LNCAP (cell line): ENCODE measurements around the gene CST4.
"Not testable (repeated sequence)": the region's sequence is repeated elsewhere in the genome, so short reads cannot be mapped to it uniquely, and the experiment has no call there.

Experiments
- TF ChIP-seq, protein P1 (sequence below): fragments of 450-650 bp; IDR thresholded peaks from 2 replicates; pipeline ENCODE4 v1.5.1; 2017; ENCODE audit warnings: mild to moderate bottlenecking

The CST4 gene, protein sequence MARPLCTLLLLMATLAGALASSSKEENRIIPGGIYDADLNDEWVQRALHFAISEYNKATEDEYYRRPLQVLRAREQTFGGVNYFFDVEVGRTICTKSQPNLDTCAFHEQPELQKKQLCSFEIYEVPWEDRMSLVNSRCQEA

DNA sequence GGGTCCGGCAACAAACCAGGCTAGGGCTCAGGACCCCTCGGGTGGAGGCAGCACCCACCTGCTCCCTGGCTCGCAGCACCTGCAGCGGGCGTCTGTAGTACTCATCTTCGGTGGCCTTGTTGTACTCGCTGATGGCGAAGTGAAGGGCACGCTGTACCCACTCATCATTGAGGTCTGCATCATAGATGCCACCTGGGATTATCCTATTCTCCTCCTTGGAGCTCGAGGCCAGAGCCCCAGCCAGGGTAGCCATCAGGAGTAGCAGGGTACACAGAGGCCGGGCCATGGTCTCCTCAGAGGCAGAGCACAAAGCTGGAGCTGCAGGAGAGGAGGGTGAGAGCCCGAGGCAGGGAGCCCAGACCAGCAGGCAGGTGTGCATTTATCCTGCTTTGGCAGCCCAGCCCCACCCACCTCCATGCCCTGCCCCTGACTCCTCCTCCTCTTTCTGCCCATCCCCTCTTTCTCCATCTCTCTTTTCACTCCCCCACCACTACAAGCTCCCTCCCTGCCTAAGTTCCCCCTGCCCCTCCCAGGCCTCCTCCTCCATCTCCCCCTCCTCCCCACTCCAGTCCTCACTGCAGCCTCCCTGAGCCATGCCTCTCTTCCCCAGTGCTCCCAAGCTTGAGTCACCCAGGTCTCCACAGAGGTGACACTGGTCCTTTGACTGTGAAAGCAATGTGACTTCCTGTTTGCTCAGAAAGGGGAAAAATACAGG lies at the start of gene CST4:
CST4 (minus strand) TSS at position 355 of the 715 bp plus-strand sequence; CDS start at position 286, 69 bp downstream.
- TF ChIP-seq, protein P1, sequence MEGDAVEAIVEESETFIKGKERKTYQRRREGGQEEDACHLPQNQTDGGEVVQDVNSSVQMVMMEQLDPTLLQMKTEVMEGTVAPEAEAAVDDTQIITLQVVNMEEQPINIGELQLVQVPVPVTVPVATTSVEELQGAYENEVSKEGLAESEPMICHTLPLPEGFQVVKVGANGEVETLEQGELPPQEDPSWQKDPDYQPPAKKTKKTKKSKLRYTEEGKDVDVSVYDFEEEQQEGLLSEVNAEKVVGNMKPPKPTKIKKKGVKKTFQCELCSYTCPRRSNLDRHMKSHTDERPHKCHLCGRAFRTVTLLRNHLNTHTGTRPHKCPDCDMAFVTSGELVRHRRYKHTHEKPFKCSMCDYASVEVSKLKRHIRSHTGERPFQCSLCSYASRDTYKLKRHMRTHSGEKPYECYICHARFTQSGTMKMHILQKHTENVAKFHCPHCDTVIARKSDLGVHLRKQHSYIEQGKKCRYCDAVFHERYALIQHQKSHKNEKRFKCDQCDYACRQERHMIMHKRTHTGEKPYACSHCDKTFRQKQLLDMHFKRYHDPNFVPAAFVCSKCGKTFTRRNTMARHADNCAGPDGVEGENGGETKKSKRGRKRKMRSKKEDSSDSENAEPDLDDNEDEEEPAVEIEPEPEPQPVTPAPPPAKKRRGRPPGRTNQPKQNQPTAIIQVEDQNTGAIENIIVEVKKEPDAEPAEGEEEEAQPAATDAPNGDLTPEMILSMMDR = not testable (repeated sequence)

DNA sequence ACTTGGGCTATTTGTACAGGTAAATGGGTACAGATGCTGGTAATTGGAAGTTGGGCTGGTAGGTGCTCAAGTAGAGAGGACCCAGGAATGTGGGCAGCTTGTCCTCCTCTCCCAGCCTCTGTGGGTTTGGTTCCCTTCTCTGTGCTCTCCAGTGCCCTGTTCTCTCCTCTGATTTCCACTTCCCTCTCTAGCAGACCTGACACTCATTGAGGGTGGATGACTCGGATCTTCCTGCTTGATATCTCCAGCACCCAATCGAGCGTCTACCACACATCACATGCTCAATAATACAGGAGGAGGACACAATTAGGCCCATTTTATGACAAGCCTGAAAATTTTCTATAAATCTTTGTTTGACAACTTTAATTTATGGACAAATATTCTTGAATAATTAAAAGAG lies 38.2 kb upstream of the CST4 start:
- TF ChIP-seq, protein P1 = no peak

DNA sequence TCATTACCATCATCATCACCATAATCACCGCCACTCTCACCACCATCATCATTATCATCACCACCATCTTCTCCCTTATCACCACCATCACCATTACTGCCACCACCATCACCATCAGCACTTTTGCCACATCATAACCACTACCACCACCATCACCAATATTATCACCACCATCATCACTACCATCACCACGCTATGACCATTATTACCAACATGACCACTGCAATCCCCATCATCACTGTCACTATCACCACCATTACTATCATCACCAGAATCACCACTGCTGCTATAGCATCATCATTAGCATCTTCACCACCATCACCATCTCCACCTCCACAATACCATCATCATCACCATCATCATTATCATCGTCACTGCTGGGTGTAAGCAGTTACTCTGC lies 36.3 kb upstream of the CST4 start:
- TF ChIP-seq, protein P1 = no peak

DNA sequence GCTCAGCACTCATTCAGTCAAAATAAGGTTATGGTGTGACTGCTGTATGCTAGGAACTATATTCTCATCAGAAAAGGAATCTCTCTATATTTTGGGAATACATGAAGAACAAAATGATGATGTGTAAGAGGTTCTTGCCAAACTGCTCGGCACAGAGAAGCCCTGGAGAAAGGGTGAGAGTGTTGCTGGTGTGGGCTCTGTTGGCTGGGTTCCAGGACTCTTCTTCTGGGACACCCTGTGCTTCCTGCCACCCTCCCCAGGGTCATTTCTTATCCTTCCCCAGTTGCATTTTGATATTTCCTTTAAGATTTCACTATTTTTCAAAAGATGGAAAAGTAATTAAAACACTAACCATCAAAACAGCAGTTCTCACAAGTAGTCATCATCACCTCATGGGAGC lies 33.1 kb upstream of the CST4 start:
- TF ChIP-seq, protein P1 = no peak

DNA sequence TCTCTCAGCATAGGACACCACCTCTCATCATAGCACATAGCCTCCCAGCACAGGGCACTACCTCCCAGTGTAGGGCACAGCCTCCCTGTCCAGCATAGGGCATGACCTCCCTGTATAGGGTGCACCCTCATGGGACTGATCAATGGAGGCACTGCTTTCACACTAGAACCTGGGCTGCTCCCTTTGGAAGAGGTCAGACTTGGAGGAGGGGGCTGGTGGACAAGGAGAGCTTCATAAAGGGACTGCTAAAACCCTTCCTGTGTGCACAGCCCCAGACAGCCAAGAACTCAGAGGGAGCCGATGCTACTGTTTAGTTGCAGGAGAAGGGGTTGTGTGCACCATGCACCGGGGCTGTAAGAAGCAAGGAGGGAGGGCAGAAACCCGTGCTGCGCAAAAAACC lies 21.9 kb upstream of the CST4 start:
- TF ChIP-seq, protein P1 = no peak

DNA sequence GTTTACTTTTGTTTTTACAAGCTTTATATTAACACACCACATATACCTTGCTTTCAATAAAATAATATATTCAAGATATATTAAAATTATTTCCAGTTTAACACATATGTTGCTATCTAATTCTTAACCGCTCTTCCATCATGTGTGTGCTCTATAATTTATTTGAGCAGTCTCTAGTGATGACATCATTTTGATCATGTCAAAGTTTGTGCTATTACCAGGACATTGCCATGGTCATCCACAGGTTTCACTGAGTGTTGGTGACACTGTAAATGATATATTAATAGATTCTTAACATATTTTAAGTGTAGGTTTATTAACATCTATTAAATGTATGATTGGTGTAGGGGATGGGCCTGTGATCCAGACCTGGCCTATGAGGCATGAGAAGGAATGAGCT lies 17.1 kb upstream of the CST4 start:
- TF ChIP-seq, protein P1 = no peak

DNA sequence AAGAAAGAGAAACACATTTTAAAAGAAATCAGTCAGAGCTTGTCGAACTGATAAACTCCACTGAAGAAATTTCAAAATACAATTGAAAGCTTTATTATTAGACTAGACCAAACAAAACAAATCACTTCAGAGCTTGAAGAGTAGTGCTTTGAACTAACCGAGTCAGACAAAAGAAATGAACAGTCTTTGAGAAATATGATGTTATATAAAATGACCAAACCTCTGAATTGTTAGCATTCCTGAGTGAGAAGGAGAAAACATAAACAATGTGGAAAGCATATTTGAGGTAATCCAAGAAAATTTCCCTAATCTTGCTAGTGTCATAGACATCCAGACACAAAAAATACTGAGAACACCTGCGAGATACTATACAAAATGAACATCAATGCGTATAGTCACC lies 13.2 kb upstream of the CST4 start:
- TF ChIP-seq, protein P1 = no peak
